ENCODE results near the gene RNASE7.

Gene RNASE7

DNA sequence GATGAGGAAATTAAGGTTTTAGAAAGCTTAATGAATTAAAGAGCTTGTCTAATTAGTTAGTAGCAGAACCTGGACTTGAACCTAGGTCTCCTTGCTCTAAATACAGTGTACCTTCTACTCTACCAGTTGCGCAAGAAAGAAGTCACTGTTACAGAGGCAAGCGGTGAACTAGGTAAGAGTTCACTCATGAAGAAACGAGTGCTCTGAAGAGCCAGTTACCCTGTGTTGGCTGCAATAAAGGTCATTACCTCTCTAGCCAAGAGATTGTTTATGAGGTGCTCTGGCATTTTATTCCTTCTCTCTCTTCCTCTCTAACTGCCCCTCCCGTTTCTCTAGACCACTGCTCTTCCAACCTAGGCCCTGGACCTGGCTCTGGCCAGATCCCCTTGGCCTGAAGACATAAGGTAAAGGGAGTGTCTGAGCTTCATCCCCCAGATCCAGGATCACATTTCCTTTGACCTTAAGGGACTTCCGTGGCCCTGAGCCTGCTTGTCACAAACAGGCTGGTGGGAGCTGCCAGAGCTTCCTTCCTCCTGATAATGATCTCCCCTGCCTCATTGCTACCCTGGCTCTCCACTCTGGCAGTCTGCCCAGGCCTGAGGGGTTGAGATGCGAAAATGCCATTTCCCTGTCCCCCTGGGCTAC lies 1.9 kb downstream of the RNASE7 start:
- no peak for DNase-seq

DNA sequence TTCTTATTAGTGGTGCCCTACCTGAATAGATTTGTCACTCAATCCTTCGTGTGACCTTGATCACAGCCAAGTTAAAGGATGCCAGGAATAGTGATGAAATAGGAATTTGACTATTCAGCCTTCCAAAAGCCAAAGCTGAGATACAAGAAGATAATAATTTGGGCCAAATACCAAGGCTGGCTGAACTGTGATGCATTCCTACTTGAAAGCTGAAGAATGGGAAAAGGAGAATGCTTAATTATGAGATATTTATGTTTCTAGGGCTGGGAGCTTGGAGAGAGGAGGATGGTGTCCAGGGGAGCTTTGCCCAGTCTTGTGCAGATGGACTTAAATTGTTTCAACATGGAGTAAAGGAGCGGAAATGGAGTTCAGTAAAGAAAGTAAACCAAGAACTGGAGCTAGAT lies 5.2 kb downstream of the RNASE7 start:
- DNase-seq, result no peak

DNA sequence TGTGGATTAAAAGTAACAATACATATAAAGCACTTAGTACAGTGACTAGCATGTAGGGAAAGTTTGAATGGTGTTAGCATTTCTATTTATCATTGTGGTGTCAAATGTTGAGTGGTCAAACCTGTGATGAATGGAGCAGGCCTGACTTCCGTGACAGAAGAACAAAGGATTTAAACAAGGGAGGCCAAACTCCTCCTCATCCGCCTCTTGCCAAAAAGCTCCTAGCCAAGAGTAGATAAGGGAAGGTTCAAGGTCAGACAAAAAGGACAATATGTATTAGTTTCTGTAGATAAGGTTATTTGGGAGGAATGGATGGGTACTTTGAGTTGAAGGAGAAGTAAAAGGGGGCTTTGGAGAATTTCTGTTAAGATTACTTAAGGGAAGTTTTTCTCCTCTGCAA lies 6.5 kb downstream of the RNASE7 start:
- DNase-seq, result no peak

DNA sequence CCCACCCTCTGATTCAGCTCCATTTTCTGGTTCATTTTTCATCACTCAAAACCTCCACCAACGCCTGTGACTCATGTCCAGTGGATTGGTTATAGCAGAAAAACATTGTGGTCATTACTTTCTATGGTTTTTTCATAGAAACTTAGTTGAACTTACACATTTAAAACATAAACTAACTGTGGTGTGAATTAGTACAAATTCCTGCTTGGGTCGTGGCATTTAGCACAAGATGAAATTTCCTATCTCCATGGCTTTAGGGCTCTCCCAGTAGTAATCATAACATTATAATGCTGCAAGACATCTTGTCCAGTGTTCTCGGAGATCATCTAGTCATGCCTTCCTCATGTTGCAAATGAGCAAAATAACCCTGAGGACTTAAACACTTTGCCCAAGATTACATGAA lies 7.1 kb downstream of the RNASE7 start:
- DNase-seq, result no peak

DNA sequence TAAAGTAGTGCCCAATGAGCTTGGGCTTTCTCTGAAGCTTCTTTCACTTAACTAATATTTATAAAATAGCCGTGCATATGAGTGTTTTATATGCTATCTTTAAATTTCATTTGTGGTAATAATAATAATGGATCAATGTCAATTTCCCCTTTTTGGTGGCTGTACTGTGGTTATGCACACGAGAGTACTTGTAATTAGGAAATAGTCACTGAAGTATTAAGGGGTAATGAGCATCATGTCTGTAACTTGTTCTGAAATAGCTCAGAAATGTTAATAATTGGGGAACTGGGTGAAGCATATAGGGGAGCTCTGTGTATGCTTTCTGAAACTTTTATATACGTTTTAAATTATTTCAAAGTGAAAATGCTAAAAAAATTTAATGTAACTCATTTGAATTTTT lies 8.4 kb downstream of the RNASE7 start:
- DNase-seq, result no peak

DNA sequence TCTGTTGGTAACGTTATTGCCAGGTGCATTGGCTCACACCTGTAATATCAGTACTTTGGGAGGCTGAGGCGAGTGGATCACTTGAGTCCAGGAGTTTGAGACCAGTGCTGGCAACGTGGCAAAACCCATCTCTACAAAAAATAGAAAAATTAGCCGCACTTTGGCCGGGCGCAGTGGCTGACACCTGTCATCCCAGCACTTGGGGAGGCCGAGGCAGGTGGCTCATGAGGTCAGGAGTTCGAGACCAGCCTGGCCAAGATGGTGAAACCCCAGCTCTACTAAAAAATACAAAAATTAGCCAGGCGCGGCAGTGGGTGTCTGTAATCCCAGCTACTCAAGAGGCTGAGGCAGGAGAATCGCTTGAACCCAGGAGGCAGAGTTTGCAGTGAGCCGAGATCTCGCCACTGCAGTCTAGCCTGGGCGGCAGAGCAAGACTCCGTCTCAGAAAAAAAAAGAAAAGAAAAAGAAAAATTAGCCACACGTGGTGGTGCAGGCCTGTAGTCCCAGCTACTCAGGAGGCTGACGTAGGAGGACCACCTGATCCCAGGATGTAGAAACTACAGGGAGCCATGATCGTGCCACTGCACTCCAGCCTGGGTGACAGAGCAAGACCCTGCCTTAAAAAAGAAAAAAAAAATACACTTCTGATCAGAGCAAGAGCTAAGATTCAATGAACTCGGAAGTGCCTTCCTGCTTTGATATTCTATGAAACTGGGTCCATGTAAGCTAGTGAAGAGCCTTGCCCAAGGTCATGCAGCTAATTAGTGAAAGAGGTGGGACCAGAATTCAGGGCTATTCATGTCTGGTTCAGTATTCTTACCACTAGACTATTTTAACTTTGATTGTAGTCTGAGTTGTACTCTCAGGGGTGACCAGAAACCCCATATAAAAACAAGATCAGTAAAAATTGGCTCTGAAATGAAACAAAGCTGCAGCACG lies 11.3 kb downstream of the RNASE7 start:
- DNase-seq, result no peak

DNA sequence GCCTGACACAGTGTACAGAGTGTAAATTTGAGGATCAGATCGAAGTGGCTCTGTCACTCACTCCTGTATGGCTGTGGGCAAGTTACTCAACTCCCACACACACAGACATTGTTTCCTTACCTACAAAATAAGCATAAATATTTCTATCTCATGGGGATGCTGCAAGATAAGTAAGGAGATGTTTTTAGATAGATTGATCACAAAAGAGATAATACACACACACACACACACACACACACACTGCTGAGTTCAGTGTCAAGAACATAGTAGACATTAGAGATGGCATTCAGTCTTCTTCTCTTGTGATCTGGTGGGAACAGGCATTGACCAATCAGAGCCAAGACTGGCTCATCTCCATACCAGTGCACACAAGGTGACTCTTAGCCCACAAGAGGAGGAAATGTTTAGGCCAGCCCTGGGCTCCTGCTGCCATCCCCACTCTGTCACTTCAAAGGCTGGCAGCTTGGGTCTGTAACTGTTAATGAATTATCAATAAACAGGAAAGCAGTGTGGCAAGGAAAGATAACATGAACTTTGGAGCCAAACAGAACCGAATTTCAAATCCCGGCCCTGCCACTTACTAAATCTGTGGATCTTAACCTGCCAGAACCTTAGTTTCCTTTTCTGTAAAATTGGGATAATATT lies 12.1 kb downstream of the RNASE7 start:
- DNase-seq, result no peak

DNA sequence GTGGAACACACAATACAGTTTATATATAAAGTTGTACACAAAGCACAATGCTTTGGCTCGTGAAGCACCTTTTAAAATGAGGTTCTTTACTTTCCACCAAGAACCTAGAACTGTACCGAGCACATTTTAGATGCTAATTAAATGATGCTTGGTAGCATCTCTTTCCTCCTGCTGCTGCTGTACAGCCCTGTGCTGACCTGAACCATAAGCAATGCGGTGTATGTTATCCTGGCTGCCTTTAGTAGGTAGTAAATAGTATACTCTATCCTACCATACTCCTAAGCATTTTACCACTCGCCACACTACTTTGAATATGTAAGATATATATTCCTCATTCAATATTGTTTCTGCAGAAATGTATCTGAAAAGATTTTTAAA lies 12.6 kb downstream of the RNASE7 start:
- no peak for DNase-seq

DNA sequence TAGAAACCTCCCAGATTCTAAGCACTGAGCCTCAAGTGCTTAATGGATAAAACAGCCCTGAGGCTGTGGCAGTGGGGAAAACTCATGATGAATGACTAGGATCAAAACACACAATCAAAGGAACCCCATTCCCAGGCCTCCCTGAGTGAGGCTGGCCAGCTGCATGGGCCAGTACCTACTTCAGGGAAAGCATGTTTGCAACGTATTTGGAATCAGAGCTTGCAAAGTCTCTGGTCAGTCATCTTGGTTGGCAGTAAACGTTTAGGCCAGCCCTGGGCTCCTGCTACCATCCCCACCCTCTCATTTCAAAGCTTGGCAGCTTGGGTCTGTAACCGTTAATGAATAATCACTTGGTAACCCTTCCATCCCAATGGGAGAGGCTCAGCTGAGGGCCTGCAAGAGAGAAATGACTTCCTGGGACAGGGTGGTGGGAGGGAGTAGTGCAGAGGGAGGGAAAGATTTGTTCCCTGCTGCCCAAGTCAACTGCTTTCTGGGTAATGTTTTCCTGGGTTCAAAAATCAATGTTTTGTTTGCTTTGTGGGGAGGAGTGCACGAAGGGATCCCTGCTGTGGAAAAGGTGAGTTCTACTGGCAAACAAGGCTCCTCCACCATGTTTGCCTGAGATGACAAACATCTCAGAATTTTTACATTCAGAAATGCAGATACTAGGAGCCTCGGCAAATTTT lies 13.4 kb downstream of the RNASE7 start:
- no peak for DNase-seq

DNA sequence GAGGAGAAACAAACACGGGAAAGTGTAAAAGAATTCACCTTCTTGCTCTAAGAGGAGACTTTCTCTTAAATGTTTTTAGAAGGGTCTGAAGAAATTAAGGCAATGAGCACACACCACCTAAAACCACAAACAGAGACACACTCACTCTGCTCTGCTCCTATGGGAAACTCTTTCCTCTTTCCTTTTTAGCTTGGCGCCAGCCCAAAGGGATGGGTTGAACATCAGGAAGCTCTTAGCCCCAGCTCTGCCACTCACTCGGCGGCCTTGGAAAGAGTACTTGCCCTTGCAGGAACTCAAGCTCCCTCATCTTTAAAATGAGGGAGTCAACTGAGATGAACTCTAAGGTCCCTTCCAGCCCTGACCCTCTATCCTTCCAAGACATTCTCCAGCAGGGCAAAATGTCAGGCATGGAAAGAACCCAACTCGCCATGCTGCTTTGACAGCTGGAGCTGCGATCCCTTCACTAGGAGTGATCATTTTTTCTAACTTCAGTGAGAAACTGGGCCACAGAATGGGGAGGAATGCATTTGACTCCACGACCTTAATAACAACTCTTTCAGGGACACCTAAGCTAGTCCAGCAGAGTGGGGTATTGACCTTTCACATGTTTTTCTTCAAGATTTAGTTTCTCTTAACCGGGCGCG lies 14.5 kb downstream of the RNASE7 start:
- DNase-seq, result no peak

DNA sequence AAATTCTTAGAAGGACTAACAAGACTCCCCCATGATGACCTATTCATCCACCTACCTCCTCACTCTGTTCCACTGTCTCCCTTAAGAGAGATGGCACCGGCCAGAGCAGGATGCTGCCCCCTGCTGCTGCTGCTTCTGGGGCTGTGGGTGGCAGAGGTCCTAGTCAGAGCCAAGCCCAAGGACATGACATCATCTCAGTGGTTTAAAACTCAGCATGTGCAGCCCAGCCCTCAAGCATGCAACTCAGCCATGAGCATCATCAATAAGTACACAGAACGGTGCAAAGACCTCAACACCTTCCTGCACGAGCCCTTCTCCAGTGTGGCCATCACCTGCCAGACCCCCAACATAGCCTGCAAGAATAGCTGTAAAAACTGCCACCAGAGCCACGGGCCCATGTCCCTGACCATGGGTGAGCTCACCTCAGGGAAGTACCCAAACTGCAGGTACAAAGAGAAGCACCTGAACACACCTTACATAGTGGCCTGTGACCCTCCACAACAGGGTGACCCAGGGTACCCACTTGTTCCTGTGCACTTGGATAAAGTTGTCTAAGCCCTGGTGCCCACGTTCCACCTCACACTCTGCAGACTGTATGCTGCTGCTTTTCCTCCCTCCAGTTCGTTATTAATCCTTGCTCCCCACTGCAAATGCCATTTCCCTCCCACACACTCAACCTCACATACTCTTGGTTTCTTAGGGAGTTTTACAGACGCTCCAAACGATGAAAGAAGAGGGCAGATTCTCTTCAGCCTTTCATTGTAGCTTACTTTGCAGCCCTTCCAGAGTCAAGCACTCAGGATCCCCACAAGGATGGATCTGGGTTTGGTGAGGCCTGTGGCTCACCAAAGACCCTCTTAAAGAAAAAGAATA lies 15.9 kb downstream of the RNASE7 start, which contains the start of gene RNASE8:
Gene RNASE8 (plus strand): TSS at position 20 of the 873 bp plus-strand sequence. CDS start 71 bp downstream, at position 91.
- DNase-seq, result no peak

DNA sequence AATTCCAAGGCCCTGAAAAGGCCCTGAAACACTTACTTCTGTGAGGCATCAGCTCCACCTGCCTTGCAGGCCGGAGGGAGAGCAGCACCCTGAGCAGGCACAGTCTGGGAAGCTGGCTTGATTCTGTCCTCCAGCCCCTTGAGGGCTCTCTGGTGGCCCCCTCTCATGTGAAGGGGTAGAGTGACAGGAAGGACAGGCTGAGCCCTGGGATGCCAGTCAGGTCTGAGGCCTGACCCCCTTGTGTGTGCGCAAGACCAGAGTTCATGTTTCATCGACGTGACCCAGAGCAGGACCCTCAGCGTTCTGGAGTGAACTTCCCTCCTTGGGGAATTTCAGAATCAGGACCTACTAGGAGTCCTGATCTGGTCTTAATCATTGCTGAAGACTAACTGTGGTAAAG lies 16.7 kb downstream of the RNASE7 start:
- no peak for DNase-seq

DNA sequence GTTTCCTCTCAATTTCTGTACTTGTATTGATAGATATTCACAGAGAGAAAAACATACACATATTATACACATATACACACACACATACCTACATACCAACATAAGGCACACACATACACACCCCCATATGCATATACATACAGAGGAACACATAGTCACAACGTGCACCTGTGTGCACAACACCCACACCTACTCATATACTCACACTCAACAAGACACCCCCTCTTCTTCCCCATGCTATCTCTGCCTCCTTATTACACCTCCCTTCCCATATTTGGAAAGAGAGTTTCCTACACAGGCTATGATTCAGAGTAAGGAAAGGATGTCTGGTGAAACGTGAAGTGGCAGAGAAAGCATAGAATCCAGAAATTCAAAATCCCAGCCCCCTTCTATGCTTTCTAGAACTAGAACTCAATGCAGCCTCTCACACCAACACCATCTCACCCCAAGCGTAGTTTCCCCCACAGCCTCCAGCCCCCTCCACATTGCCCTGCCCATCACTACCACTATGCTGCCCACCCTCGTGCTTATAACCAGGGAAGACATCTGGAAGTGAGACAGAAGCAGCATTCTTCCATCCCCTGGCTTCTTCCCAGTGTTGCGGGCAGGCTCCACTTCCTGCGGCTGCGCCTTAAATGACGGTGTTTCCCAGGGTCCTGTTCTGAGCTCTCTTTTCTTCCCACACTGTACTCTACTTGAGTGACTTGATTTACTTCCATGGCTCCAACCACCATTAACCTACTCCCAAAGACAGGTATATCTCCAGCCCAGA lies 17.9 kb downstream of the RNASE7 start:
- DNase-seq, result no peak

DNA sequence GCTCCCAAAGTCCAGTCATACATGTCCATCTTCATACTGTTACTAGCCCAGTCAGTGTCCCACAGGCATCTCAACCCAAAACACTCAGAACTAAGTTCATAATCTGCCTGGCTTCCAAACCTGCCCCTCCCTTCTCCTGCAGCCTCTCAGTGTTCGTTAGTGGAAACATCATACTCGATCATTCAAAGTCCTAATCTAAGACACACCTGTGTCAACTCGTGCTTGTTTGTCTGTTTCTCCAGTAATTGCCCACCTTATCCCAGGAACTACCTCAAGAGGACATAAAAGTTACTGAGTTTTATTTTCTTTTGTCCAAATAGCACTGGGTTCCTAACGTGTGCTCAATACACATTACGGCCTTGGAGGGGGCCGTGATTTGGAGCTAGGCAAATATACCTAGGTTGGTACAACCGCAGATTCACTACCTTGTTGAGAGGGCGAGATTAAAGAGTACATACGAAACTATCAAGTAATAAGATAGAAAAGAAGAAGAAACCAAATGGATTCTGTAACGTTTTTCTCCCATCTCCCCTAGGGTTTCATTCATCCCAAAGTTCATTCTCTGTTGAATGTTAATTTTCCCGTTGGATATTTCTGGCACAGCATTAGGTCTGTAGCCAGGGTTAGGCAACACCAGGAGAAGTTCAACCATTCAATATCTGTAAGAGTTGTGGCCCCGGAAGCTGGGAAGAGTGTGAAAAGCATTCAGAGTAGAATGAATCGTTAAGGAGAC lies 18.6 kb downstream of the RNASE7 start:
- DNase-seq, result no peak

DNA sequence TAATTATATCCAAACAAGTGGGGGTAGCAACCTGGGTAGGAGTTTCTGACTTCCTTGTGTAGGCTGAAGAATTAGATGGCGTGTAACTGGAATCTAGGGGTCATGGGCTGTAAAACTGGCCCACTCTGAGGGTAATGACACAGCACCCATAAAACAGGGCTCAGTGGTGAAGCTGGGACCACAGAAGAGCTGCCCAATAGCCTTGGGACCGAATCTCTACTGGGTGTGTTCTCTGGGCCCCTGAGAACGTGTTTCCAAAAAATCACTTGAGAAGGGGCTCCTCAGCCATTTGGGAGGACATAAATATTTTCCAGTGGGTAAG lies 19.1 kb downstream of the RNASE7 start:
- DNase-seq, result no peak

DNA sequence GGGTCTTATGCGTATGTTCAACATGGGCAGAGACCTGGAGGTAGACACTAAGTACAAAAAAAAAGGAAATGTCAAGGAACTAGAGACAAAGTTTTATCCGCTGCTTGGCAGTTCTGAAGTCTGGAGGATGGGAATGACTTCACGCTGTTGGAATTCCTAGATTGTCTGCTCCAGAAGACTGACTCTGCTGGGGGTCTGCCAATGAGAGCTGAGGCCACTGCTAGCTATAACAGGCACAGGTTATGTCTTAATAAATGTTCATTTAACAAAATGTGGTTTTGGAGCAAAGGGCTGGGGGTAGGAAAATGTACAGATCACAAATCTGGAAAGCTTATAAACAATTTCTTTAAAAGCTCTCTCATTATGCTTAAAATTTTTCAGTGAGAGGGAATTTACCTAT lies 21.3 kb downstream of the RNASE7 start:
- no peak for DNase-seq

DNA sequence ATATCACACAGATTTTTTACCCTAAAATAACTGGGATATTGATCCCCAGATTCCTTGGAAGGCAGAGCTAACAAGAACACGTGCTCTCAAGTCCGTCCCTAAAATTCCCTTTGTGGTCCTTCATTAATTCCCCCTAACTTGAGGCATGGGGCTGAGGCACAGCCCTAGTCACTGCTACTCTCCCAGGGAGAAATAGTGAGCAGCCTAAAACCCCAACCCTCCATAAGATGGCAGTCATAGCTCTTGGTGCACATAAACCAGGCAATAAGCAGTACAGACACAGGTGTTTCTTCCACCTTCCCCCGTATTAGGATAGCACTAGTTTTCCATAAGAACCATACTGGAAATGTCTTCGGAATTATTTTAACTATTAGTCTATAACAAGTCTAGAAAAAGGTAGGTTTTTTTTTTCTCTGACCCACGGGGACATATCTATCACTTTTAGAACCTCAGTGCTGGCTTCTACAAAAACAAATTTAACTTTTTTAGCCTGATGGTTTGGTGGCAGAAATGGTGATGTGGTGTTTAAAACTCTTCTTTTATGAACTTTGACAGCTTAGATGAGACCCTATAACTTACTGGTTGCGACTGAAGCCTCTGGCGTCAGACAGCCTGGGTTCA lies 24.8 kb downstream of the RNASE7 start:
- no peak for DNase-seq

DNA sequence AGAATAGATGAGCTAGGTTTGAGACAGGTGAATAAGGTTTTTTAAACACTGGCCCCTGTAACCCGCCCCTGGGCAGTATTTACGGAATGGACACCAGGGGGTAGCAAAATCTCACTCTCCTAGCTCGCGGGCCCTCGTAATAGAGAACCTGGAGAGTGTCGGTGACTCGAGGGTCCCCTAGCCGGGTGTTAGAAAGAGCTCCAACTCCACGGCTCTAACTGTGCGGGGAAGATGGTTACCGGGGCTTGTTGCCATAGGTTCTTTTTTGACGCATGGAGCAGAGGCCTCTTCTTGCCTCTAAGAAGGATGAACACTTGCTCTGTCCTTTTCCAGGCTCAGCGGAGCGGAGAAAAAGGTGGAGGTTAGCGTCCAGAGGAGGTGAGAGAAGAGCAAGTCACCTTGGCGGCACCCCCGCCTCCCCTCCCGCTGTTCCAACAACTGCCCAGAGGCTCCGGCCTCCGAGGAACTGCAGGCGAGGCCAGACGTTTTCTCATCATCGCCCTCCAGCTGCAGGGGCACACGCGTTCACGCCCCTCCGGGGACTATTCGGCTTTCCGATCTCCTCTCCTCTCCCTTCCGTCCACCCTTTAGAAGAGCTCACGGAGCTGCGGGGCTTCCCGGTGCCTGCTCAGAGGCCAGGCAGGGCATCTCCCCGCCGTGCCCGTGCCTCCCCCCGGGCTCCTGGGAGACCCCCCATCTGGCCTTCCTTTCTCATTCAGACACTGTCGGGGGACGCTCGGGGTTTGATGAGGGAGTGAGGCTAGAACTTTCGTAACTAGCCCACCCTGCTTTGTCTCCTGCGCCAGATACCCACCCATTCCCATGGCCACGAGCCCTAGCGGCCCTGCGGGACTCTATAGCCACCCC lies 26.6 kb downstream of the RNASE7 start:
- peak; percentile 33 to 55 for DNase-seq

All from activated CD4-positive, alpha-beta T cell treated with anti-CD3 and anti-CD28 coated beads, Interleukin-2, amount 50 U/mL, for 48 hours (primary cell).